ENCODE data around the gene FERMT3.

Gene FERMT3

GRCh38 chr11:64196626-64197025 lies 9.9 kb upstream of the FERMT3 start:
- no peak overlapping the region for H3K9ac ChIP-seq (ENCODE audit: low read length)
- no peak overlapping the region for H3K4me3 ChIP-seq (ENCODE audit: low read length)
- H3K4me1 ChIP-seq (ENCODE audit: control insufficient read depth, low read depth, low read length): no peaks in the 10 kb centered on the region
- H3K27me3 ChIP-seq (ENCODE audit: control insufficient read depth, insufficient read depth, low read length): no peaks in the 10 kb centered on the region
- peaks cover 84% of the 10 kb centered on the region for H3K36me3 ChIP-seq (ENCODE audit: control insufficient read depth, low read depth, low read length)
- no peak overlapping the region for H3K27ac ChIP-seq (ENCODE audit: low read length)
- H3K9me3 ChIP-seq (ENCODE audit: control insufficient read depth, low read depth, low read length): no peaks in the 10 kb centered on the region

GRCh38 chr11:64198511-64198910 lies 8.0 kb upstream of the FERMT3 start:
- Histone ChIP-seq H3K4me1 (ENCODE audit: control insufficient read depth, low read depth, low read length) (no peaks in the 10 kb centered on the region), H3K9ac (ENCODE audit: low read length) (no peak overlapping the region), H3K36me3 (ENCODE audit: control insufficient read depth, low read depth, low read length) (peaks cover 87% of the 10 kb centered on the region)

GRCh38 chr11:64201543-64201942 lies 5.0 kb upstream of the FERMT3 start:
- no peak overlapping the region for H3K9ac ChIP-seq (ENCODE audit: low read length)
- no peaks in the 10 kb centered on the region for H3K9me3 ChIP-seq (ENCODE audit: control insufficient read depth, low read depth, low read length)
- H3K4me3 ChIP-seq (ENCODE audit: low read length): no peak overlapping the region
- H3K27me3 ChIP-seq (ENCODE audit: control insufficient read depth, insufficient read depth, low read length): no peaks in the 10 kb centered on the region
- H3K4me1 ChIP-seq (ENCODE audit: control insufficient read depth, low read depth, low read length): no peaks in the 10 kb centered on the region
- no peak overlapping the region for H3K27ac ChIP-seq (ENCODE audit: low read length)
- peaks cover 81% of the 10 kb centered on the region for H3K36me3 ChIP-seq (ENCODE audit: control insufficient read depth, low read depth, low read length)

More at GRCh38 chr11:64198511-64198910, 8.0 kb upstream of the FERMT3 start:
- no peaks in the 10 kb centered on the region for H3K27me3 ChIP-seq (ENCODE audit: control insufficient read depth, insufficient read depth, low read length)
- H3K4me3 ChIP-seq (ENCODE audit: low read length): no peak overlapping the region
- H3K27ac ChIP-seq (ENCODE audit: low read length): no peak overlapping the region
- no peaks in the 10 kb centered on the region for H3K9me3 ChIP-seq (ENCODE audit: control insufficient read depth, low read depth, low read length)

DNA sequence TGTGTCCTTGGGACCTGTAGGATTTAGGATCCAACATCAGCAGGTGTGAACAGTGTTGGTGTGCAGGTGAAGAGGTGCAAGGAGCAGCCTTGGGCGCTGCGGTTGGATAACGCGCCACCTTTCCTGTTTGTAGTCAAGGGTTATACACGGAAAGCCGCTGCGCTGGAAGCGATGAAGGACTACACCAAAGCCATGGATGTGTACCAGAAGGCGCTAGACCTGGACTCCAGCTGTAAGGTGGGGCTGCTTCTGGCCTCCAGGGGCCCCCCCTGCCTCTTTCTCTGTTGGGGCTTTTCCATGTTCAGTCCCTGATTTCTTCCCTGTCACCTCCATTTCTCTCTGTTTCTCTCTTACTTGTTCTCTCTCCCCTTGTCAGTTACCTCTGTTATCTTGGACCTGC lies 3.5 kb upstream of the FERMT3 start:
- H3K4me1 ChIP-seq (ENCODE audit: control insufficient read depth, low read depth, low read length): no peaks in the 10 kb centered on the region
- no peak overlapping the region for H3K9ac ChIP-seq (ENCODE audit: low read length)
- peaks cover 73% of the 10 kb centered on the region for H3K36me3 ChIP-seq (ENCODE audit: control insufficient read depth, low read depth, low read length)
- no peak overlapping the region for H3K4me3 ChIP-seq (ENCODE audit: low read length)
- no peaks in the 10 kb centered on the region for H3K9me3 ChIP-seq (ENCODE audit: control insufficient read depth, low read depth, low read length)
- H3K27ac ChIP-seq (ENCODE audit: low read length): no peak overlapping the region
- no peaks in the 10 kb centered on the region for H3K27me3 ChIP-seq (ENCODE audit: control insufficient read depth, insufficient read depth, low read length)

DNA sequence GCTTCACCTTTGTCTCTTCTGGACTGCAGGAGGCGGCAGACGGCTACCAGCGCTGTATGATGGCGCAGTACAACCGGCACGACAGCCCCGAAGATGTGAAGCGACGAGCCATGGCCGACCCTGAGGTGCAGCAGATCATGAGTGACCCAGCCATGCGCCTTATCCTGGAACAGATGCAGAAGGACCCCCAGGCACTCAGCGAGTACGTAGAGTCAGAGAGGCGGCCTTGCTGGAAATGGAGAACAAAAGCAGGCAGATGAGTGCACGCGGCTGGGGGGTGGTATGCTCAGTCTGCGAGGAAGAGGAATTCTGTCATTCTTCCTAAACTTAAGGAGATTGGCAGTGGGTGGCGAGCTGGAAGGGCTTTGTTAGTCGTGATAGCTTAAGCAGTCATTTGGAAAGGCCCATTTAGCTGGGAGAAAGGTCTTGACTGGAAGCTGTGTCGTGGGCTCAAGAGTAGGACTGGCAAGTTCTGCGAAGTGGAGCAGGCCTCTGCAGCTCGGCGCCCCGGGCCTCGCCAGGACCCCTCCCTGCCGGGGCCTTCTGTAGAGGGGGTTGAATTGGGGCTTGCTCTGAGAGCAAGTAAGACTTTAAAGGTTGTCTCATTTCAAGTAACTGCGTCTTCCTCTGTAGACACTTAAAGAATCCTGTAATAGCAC lies 3.0 kb upstream of the FERMT3 start:
- Histone ChIP-seq H3K4me1 (ENCODE audit: control insufficient read depth, low read depth, low read length) (no peaks in the 10 kb centered on the region), H3K27me3 (ENCODE audit: control insufficient read depth, insufficient read depth, low read length) (no peaks in the 10 kb centered on the region), H3K27ac (ENCODE audit: low read length) (no peak overlapping the region), H3K36me3 (ENCODE audit: control insufficient read depth, low read depth, low read length) (peaks cover 68% of the 10 kb centered on the region), H3K4me3 (ENCODE audit: low read length) (no peak overlapping the region), H3K9me3 (ENCODE audit: control insufficient read depth, low read depth, low read length) (no peaks in the 10 kb centered on the region), H3K9ac (ENCODE audit: low read length) (no peak overlapping the region)

DNA sequence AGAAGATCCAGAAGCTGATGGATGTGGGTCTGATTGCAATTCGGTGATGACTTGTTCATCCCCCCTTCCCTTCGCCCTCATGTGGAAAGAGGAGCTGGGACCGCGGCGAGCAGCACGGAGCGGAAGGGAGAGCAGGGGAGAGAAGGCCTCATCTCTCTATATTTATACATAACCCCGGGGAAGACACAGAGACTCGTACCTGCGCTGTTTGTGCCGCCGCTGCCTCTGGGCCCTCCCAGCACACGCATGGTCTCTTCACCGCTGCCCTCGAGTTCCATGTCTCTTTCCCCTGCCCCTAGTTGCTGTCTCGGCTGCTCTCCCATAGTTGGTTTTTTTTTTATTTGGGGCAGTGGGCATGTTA lies 2.5 kb upstream of the FERMT3 start:
- no peaks in the 10 kb centered on the region for H3K4me1 ChIP-seq (ENCODE audit: control insufficient read depth, low read depth, low read length)

GRCh38 chr11:64204464-64204989 lies 2.0 kb upstream of the FERMT3 start:
- no peak overlapping the region for H3K27ac ChIP-seq (ENCODE audit: low read length)

More for the DNA sequence above, 2.5 kb upstream of the FERMT3 start:
- H3K36me3 ChIP-seq (ENCODE audit: control insufficient read depth, low read depth, low read length): peaks cover 64% of the 10 kb centered on the region
- H3K27ac ChIP-seq (ENCODE audit: low read length): no peak overlapping the region
- no peak overlapping the region for H3K4me3 ChIP-seq (ENCODE audit: low read length)
- no peaks in the 10 kb centered on the region for H3K27me3 ChIP-seq (ENCODE audit: control insufficient read depth, insufficient read depth, low read length)
- no peaks in the 10 kb centered on the region for H3K9me3 ChIP-seq (ENCODE audit: control insufficient read depth, low read depth, low read length)
- H3K9ac ChIP-seq (ENCODE audit: low read length): no peak overlapping the region

GRCh38 chr11:64207256-64208085 lies 950 bp downstream of the FERMT3 start:
- no peak overlapping the region for H3K4me3 ChIP-seq (ENCODE audit: low read length)
- no peaks in the 10 kb centered on the region for H3K4me1 ChIP-seq (ENCODE audit: control insufficient read depth, low read depth, low read length)
- no peak overlapping the region for H3K27ac ChIP-seq (ENCODE audit: low read length)
- no peaks in the 10 kb centered on the region for H3K27me3 ChIP-seq (ENCODE audit: control insufficient read depth, insufficient read depth, low read length)
- H3K36me3 ChIP-seq (ENCODE audit: control insufficient read depth, low read depth, low read length): peaks cover 44% of the 10 kb centered on the region
- no peaks in the 10 kb centered on the region for H3K9me3 ChIP-seq (ENCODE audit: control insufficient read depth, low read depth, low read length)
- no peak overlapping the region for H3K9ac ChIP-seq (ENCODE audit: low read length)

More at GRCh38 chr11:64204464-64204989, 2.0 kb upstream of the FERMT3 start:
- Histone ChIP-seq H3K27me3 (ENCODE audit: control insufficient read depth, insufficient read depth, low read length) (no peaks in the 10 kb centered on the region), H3K4me1 (ENCODE audit: control insufficient read depth, low read depth, low read length) (no peaks in the 10 kb centered on the region), H3K36me3 (ENCODE audit: control insufficient read depth, low read depth, low read length) (peaks cover 64% of the 10 kb centered on the region), H3K9ac (ENCODE audit: low read length) (no peak overlapping the region), H3K4me3 (ENCODE audit: low read length) (no peak overlapping the region), H3K9me3 (ENCODE audit: control insufficient read depth, low read depth, low read length) (no peaks in the 10 kb centered on the region)

- no peak overlapping the region for H3K27ac ChIP-seq (ENCODE audit: low read length)
Observed at GRCh38 chr11:64208086-64208795, 1.7 kb downstream of the FERMT3 start.

GRCh38 chr11:64208796-64209562 lies 2.5 kb downstream of the FERMT3 start:
- Histone ChIP-seq H3K9me3 (ENCODE audit: control insufficient read depth, low read depth, low read length) (no peaks in the 10 kb centered on the region), H3K27me3 (ENCODE audit: control insufficient read depth, insufficient read depth, low read length) (no peaks in the 10 kb centered on the region), H3K4me3 (ENCODE audit: low read length) (no peak overlapping the region), H3K9ac (ENCODE audit: low read length) (no peak overlapping the region), H3K36me3 (ENCODE audit: control insufficient read depth, low read depth, low read length) (peaks cover 29% of the 10 kb centered on the region), H3K27ac (ENCODE audit: low read length) (no peak overlapping the region), H3K4me1 (ENCODE audit: control insufficient read depth, low read depth, low read length) (no peaks in the 10 kb centered on the region)

More at GRCh38 chr11:64208086-64208795, 1.7 kb downstream of the FERMT3 start:
- H3K4me1 ChIP-seq (ENCODE audit: control insufficient read depth, low read depth, low read length): no peaks in the 10 kb centered on the region
- H3K9me3 ChIP-seq (ENCODE audit: control insufficient read depth, low read depth, low read length): no peaks in the 10 kb centered on the region
- H3K9ac ChIP-seq (ENCODE audit: low read length): no peak overlapping the region
- no peaks in the 10 kb centered on the region for H3K27me3 ChIP-seq (ENCODE audit: control insufficient read depth, insufficient read depth, low read length)
- peaks cover 37% of the 10 kb centered on the region for H3K36me3 ChIP-seq (ENCODE audit: control insufficient read depth, low read depth, low read length)
- H3K4me3 ChIP-seq (ENCODE audit: low read length): no peak overlapping the region

- Histone ChIP-seq H3K4me1 (ENCODE audit: control insufficient read depth, low read depth, low read length) (no peaks in the 10 kb centered on the region), H3K36me3 (ENCODE audit: control insufficient read depth, low read depth, low read length) (peaks cover 25% of the 10 kb centered on the region), H3K27ac (ENCODE audit: low read length) (no peak overlapping the region), H3K9me3 (ENCODE audit: control insufficient read depth, low read depth, low read length) (no peaks in the 10 kb centered on the region), H3K9ac (ENCODE audit: low read length) (no peak overlapping the region), H3K27me3 (ENCODE audit: control insufficient read depth, insufficient read depth, low read length) (no peaks in the 10 kb centered on the region), H3K4me3 (ENCODE audit: low read length) (no peak overlapping the region)
Observed at GRCh38 chr11:64209563-64209843, 3.0 kb downstream of the FERMT3 start.
